ENCODE measurements around the gene WWOX.

Gene WWOX

GRCh38 chr16:78446486-78446885, 347.0 kb downstream of the WWOX start:
- no peak overlapping the region for H3K27ac ChIP-seq (ENCODE audit: low read length)
- H3K27me3 ChIP-seq (ENCODE audit: control insufficient read depth in 1 of 2, insufficient read depth in 2 of 2, low read length in 2 of 2), result no peaks in the 10 kb centered on the region
- no peaks in the 10 kb centered on the region for H3K36me3 ChIP-seq (ENCODE audit: control insufficient read depth in 2 of 2, insufficient read depth in 2 of 2, low read length in 2 of 2)
- H3K4me1 ChIP-seq (ENCODE audit: control insufficient read depth, insufficient read depth, low read length), result no peaks in the 10 kb centered on the region
- no peak overlapping the region for H3K9ac ChIP-seq (ENCODE audit: low read length in 2 of 2)
- H3K9me3 ChIP-seq (ENCODE audit: control insufficient read depth in 2 of 2, low read length in 2 of 2), result no peaks in the 10 kb centered on the region
- H3K4me3 ChIP-seq (ENCODE audit: low read length in 2 of 2), result no peak overlapping the region

GRCh38 chr16:78446992-78447563, 347.6 kb downstream of the WWOX start:
- no peak overlapping the region for H3K27ac ChIP-seq (ENCODE audit: low read length)
- H3K36me3 ChIP-seq (ENCODE audit: control insufficient read depth in 2 of 2, insufficient read depth in 2 of 2, low read length in 2 of 2), result no peaks in the 10 kb centered on the region
- no peak overlapping the region for H3K4me3 ChIP-seq (ENCODE audit: low read length in 2 of 2)
- no peak overlapping the region for H3K9ac ChIP-seq (ENCODE audit: low read length in 2 of 2)
- no peaks in the 10 kb centered on the region for H3K9me3 ChIP-seq (ENCODE audit: control insufficient read depth in 2 of 2, low read length in 2 of 2)
- no peaks in the 10 kb centered on the region for H3K27me3 ChIP-seq (ENCODE audit: control insufficient read depth in 1 of 2, insufficient read depth in 2 of 2, low read length in 2 of 2)
- H3K4me1 ChIP-seq (ENCODE audit: control insufficient read depth, insufficient read depth, low read length), result no peaks in the 10 kb centered on the region

GRCh38 chr16:78448658-78449271, 349.3 kb downstream of the WWOX start:
- no peaks in the 10 kb centered on the region for H3K4me1 ChIP-seq (ENCODE audit: control insufficient read depth, insufficient read depth, low read length)
- H3K27ac ChIP-seq (ENCODE audit: low read length), result no peak overlapping the region
- H3K36me3 ChIP-seq (ENCODE audit: control insufficient read depth in 2 of 2, insufficient read depth in 2 of 2, low read length in 2 of 2), result no peaks in the 10 kb centered on the region
- no peaks in the 10 kb centered on the region for H3K9me3 ChIP-seq (ENCODE audit: control insufficient read depth in 2 of 2, low read length in 2 of 2)
- no peak overlapping the region for H3K9ac ChIP-seq (ENCODE audit: low read length in 2 of 2)
- H3K27me3 ChIP-seq (ENCODE audit: control insufficient read depth in 1 of 2, insufficient read depth in 2 of 2, low read length in 2 of 2), result no peaks in the 10 kb centered on the region
- H3K4me3 ChIP-seq (ENCODE audit: low read length in 2 of 2), result no peak overlapping the region

DNA sequence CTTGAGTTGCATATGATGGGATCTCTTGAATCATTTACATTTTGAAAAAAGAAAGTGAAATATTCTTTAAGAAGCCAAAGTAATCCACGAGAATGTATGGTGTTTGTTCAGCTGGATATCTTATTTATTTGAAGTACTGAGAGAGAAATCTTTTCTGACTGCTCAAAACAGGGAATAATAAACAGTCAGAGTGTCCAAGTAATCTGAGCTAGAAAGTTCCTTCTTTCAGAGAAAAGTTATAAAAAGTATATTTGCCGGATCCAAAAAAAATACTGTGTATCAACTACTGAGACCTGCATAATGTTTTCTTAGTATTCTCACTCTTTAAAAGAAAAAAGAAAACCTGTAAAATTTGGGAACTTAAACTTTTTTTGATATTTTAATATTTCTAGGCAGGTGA, 350.8 kb downstream of the WWOX start:
- Histone ChIP-seq H3K4me1 (ENCODE audit: control insufficient read depth, insufficient read depth, low read length) (no peaks in the 10 kb centered on the region), H3K27me3 (ENCODE audit: control insufficient read depth in 1 of 2, insufficient read depth in 2 of 2, low read length in 2 of 2) (no peaks in the 10 kb centered on the region), H3K27ac (ENCODE audit: low read length) (no peak overlapping the region), H3K4me3 (ENCODE audit: low read length in 2 of 2) (no peak overlapping the region), H3K36me3 (ENCODE audit: control insufficient read depth in 2 of 2, insufficient read depth in 2 of 2, low read length in 2 of 2) (no peaks in the 10 kb centered on the region), H3K9ac (ENCODE audit: low read length in 2 of 2) (no peak overlapping the region), H3K9me3 (ENCODE audit: control insufficient read depth in 2 of 2, low read length in 2 of 2) (no peaks in the 10 kb centered on the region)

GRCh38 chr16:78452025-78452555, 352.6 kb downstream of the WWOX start:
- Histone ChIP-seq H3K4me3 (ENCODE audit: low read length in 2 of 2) (no peak overlapping the region), H3K4me1 (ENCODE audit: control insufficient read depth, insufficient read depth, low read length) (no peaks in the 10 kb centered on the region), H3K27ac (ENCODE audit: low read length) (no peak overlapping the region), H3K9ac (ENCODE audit: low read length in 2 of 2) (no peak overlapping the region), H3K27me3 (ENCODE audit: control insufficient read depth in 1 of 2, insufficient read depth in 2 of 2, low read length in 2 of 2) (no peaks in the 10 kb centered on the region), H3K9me3 (ENCODE audit: control insufficient read depth in 2 of 2, low read length in 2 of 2) (no peaks in the 10 kb centered on the region), H3K36me3 (ENCODE audit: control insufficient read depth in 2 of 2, insufficient read depth in 2 of 2, low read length in 2 of 2) (no peaks in the 10 kb centered on the region)

DNA sequence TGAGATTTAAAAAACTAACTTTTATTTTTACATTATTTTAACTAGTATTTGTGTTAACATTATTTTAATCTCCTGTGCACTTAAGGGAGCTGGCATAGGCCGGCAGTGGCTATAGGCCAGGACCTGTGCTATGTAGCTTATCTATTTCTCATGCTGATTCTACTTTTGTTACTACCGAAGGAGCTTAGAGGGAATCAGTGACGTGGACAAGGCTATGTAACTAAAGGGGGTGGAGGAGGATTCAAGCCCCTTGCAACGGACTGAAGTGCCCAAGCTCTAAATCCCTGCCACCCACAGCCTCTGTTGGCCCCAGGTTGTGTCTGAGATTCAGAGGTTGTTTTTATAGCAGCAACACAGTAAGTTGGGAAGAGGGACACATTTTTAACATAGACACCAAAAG, 356.4 kb downstream of the WWOX start:
- no peaks in the 10 kb centered on the region for H3K9me3 ChIP-seq (ENCODE audit: control insufficient read depth in 2 of 2, low read length in 2 of 2)
- no peak overlapping the region for H3K4me3 ChIP-seq (ENCODE audit: low read length in 2 of 2)
- no peaks in the 10 kb centered on the region for H3K36me3 ChIP-seq (ENCODE audit: control insufficient read depth in 2 of 2, insufficient read depth in 2 of 2, low read length in 2 of 2)
- H3K9ac ChIP-seq (ENCODE audit: low read length in 2 of 2), result no peak overlapping the region
- H3K27ac ChIP-seq (ENCODE audit: low read length), result no peak overlapping the region
- H3K4me1 ChIP-seq (ENCODE audit: control insufficient read depth, insufficient read depth, low read length), result no peaks in the 10 kb centered on the region
- H3K27me3 ChIP-seq (ENCODE audit: control insufficient read depth in 1 of 2, insufficient read depth in 2 of 2, low read length in 2 of 2), result no peaks in the 10 kb centered on the region

GRCh38 chr16:78458588-78458987, 359.1 kb downstream of the WWOX start:
- no peak overlapping the region for H3K9ac ChIP-seq (ENCODE audit: low read length in 2 of 2)
- no peaks in the 10 kb centered on the region for H3K36me3 ChIP-seq (ENCODE audit: control insufficient read depth in 2 of 2, insufficient read depth in 2 of 2, low read length in 2 of 2)
- no peaks in the 10 kb centered on the region for H3K9me3 ChIP-seq (ENCODE audit: control insufficient read depth in 2 of 2, low read length in 2 of 2)
- H3K4me3 ChIP-seq (ENCODE audit: low read length in 2 of 2), result no peak overlapping the region
- H3K27me3 ChIP-seq (ENCODE audit: control insufficient read depth in 1 of 2, insufficient read depth in 2 of 2, low read length in 2 of 2), result peaks cover 0 to 4% of the 10 kb centered on the region in 2 donors
- H3K4me1 ChIP-seq (ENCODE audit: control insufficient read depth, insufficient read depth, low read length), result no peaks in the 10 kb centered on the region
- H3K27ac ChIP-seq (ENCODE audit: low read length), result no peak overlapping the region

- no peaks in the 10 kb centered on the region for H3K9me3 ChIP-seq (ENCODE audit: control insufficient read depth in 2 of 2, low read length in 2 of 2)
- no peak overlapping the region for H3K4me3 ChIP-seq (ENCODE audit: low read length in 2 of 2)
- H3K27ac ChIP-seq (ENCODE audit: low read length), result no peak overlapping the region
- H3K4me1 ChIP-seq (ENCODE audit: control insufficient read depth, insufficient read depth, low read length), result no peaks in the 10 kb centered on the region
- H3K27me3 ChIP-seq (ENCODE audit: control insufficient read depth in 1 of 2, insufficient read depth in 2 of 2, low read length in 2 of 2), result peaks cover 0 to 4% of the 10 kb centered on the region in 2 donors
- H3K36me3 ChIP-seq (ENCODE audit: control insufficient read depth in 2 of 2, insufficient read depth in 2 of 2, low read length in 2 of 2), result no peaks in the 10 kb centered on the region
- no peak overlapping the region for H3K9ac ChIP-seq (ENCODE audit: low read length in 2 of 2)
Measured at GRCh38 chr16:78460428-78460827, 361.0 kb downstream of the WWOX start.

- H3K36me3 ChIP-seq (ENCODE audit: control insufficient read depth in 2 of 2, insufficient read depth in 2 of 2, low read length in 2 of 2), result no peaks in the 10 kb centered on the region
- peaks cover 0 to 4% of the 10 kb centered on the region in 2 donors for H3K27me3 ChIP-seq (ENCODE audit: control insufficient read depth in 1 of 2, insufficient read depth in 2 of 2, low read length in 2 of 2)
- H3K9me3 ChIP-seq (ENCODE audit: control insufficient read depth in 2 of 2, low read length in 2 of 2), result no peaks in the 10 kb centered on the region
- no peak overlapping the region for H3K9ac ChIP-seq (ENCODE audit: low read length in 2 of 2)
- H3K4me1 ChIP-seq (ENCODE audit: control insufficient read depth, insufficient read depth, low read length), result no peaks in the 10 kb centered on the region
- no peak overlapping the region for H3K27ac ChIP-seq (ENCODE audit: low read length)
- no peak overlapping the region for H3K4me3 ChIP-seq (ENCODE audit: low read length in 2 of 2)
Measured at GRCh38 chr16:78461087-78461486, 361.6 kb downstream of the WWOX start.

- no peaks in the 10 kb centered on the region for H3K36me3 ChIP-seq (ENCODE audit: control insufficient read depth in 2 of 2, insufficient read depth in 2 of 2, low read length in 2 of 2)
- H3K27ac ChIP-seq (ENCODE audit: low read length), result no peak overlapping the region
- H3K4me1 ChIP-seq (ENCODE audit: control insufficient read depth, insufficient read depth, low read length), result no peaks in the 10 kb centered on the region
- H3K27me3 ChIP-seq (ENCODE audit: control insufficient read depth in 1 of 2, insufficient read depth in 2 of 2, low read length in 2 of 2), result peaks cover 0 to 4% of the 10 kb centered on the region in 2 donors
- H3K4me3 ChIP-seq (ENCODE audit: low read length in 2 of 2), result no peak overlapping the region
- H3K9me3 ChIP-seq (ENCODE audit: control insufficient read depth in 2 of 2, low read length in 2 of 2), result no peaks in the 10 kb centered on the region
- no peak overlapping the region for H3K9ac ChIP-seq (ENCODE audit: low read length in 2 of 2)
Measured at GRCh38 chr16:78461496-78462287, 362.2 kb downstream of the WWOX start.
